ENCODE results near the gene CACFD1.

GRCh38 chr9:133471551-133472276, 11.9 kb downstream of the CACFD1 start:
- TF ChIP-seq CTCF (IDR thresholded peaks at IDR 0.05) (no peak), POLR2A (IDR thresholded peaks at IDR 0.05) (no peak)

Measured in adrenal gland (tissue), 5 donors.